ENCODE measurements around the gene DPYSL5. TPM values are rescaled to one million over a fixed set of nuclear protein-coding genes. Genes with fewer than 3 reads are reported as not detected.

The DPYSL5 gene
- total and polyA plus RNA-seq, 5 donors from 2014 or later: not detected

DNA sequence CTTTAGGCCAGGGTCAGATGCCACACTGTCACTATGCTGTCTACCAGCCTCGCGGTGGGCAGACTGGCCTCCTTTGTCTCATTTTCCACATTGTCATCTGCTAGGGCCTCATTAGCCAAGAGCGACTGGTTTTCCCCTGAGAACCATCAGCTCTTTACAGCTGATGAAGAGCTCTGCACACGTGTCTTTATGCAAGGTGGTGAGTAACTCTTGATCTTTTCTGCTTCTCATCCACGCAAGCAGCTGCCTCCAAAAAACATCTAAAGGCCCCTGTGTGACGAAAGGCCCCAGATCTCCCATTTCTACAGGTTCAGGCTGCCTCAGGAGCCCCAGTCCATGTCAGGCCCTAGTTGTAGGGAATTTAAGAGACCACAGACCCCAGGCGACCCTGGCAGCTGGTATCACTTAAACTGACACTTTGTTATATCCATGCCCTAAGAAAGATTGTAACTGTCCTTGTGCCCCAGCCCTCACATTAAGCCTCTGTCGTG is 52.9 kb downstream of the DPYSL5 start:
- ATAC-seq (ENCODE audit: low read depth in 2 of 2) (no peak), DNase-seq (no peak)
- Histone ChIP-seq H3K4me3 (ENCODE audit: low read depth, low read length) (no peak overlapping the region), H3K4me1 (ENCODE audit: control insufficient read depth, insufficient read depth, low read length, poor library complexity, severe bottlenecking) (no peaks in the 10 kb centered on the region), H3K36me3 (ENCODE audit: control insufficient read depth, insufficient read depth, low read length) (no peaks in the 10 kb centered on the region), H3K27me3 (ENCODE audit: control insufficient read depth, insufficient read depth, low read length) (no peaks in the 10 kb centered on the region), H3K27ac (ENCODE audit: insufficient read depth, low read length, poor library complexity, severe bottlenecking) (no peak overlapping the region), H3K9me3 (ENCODE audit: control insufficient read depth in 2 of 2, low read length in 2 of 2) (no peaks in the 10 kb centered on the region)
- Mint-ChIP-seq H3K27me3 (peaks cover 11% of the 10 kb centered on the region), H3K36me3 (no peaks in the 10 kb centered on the region), H3K4me3 (no peak overlapping the region), H3K4me1 (no peaks in the 10 kb centered on the region), H3K9me3 (peaks cover 0 to 3% (median 0%) of the 10 kb centered on the region in 7 donors), H3K27ac (no peak overlapping the region)

DNA sequence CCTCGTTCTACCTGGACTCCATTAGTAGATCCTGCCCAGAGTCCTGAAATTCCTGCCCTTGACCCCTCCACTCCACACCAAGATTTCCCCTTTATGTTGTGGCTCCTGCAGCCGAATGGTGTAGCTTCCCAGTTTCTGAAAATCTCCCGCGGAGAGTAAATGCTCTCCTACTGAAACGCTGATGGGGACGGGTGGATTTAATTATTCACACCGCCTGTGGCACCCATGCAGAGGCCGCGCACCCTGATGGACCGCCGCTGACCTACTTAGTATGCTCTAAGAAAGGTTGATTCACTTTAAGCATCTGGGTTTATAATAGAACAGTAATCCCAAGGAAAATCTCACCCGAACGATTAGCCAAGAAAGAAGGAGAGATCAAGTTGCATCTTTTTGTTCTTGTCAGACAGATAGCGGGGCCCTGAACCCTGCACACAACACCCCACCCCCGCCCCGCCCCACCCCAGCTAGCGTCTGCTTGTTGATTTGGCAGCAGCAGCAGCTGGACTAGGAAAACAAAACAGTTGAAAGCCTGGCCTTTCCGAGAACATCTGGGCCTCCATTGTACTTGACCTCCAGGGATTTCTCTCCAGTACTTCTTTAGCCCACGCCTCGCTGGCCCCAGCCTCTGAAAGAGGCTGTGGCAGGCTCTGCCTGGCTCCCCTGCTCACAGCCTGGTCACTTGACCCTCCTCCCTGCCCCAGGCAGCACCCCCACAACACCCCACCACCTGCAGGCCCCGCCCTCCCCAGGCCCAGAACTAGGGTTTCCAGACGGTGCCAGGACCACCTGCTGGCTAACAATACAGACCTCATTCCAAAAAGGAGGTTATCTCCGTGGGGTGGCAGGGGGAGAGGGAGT is 53.6 kb downstream of the DPYSL5 start:
- Histone ChIP-seq H3K36me3 (ENCODE audit: control insufficient read depth, insufficient read depth, low read length) (no peaks in the 10 kb centered on the region), H3K9me3 (ENCODE audit: control insufficient read depth in 2 of 2, low read length in 2 of 2) (no peaks in the 10 kb centered on the region), H3K4me1 (ENCODE audit: control insufficient read depth, insufficient read depth, low read length, poor library complexity, severe bottlenecking) (no peaks in the 10 kb centered on the region), H3K27me3 (ENCODE audit: control insufficient read depth, insufficient read depth, low read length) (no peaks in the 10 kb centered on the region), H3K4me3 (ENCODE audit: low read depth, low read length) (no peak overlapping the region), H3K27ac (ENCODE audit: insufficient read depth, low read length, poor library complexity, severe bottlenecking) (no peak overlapping the region)
- peaks cover 0 to 3% (median 0%) of the 10 kb centered on the region in 7 donors for H3K9me3 Mint-ChIP-seq
- no peak overlapping the region for H3K27ac Mint-ChIP-seq
- H3K4me1 Mint-ChIP-seq: no peaks in the 10 kb centered on the region
- no peaks in the 10 kb centered on the region for H3K36me3 Mint-ChIP-seq
- H3K27me3 Mint-ChIP-seq: peaks cover 10% of the 10 kb centered on the region
- DNase-seq (no peak), ATAC-seq (ENCODE audit: low read depth in 2 of 2) (no peak)
- no peak overlapping the region for H3K4me3 Mint-ChIP-seq

DNA sequence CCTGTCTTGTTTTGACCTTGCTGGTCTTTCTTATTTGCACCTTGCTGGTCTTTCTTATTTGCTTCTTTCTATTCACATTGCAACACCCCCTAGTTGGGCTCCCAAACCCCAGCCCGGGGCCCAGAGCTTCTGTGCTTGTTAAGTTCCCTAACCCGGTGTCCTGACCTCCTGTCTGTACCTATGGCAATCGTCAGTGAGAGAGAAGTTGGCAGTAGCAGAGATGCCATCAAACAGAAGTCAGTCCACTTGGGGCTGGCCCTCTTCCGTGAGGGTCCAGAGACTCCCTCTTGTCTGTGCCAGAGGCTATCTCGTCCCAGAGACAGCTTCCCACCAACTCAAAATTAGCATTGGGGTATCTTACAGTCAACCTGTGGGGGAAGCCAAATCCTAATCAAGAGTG is 55.7 kb downstream of the DPYSL5 start:
- H3K4me3 Mint-ChIP-seq: no peak overlapping the region
- Histone ChIP-seq H3K36me3 (ENCODE audit: control insufficient read depth, insufficient read depth, low read length) (no peaks in the 10 kb centered on the region), H3K4me1 (ENCODE audit: control insufficient read depth, insufficient read depth, low read length, poor library complexity, severe bottlenecking) (no peaks in the 10 kb centered on the region), H3K27me3 (ENCODE audit: control insufficient read depth, insufficient read depth, low read length) (no peaks in the 10 kb centered on the region), H3K9me3 (ENCODE audit: control insufficient read depth in 2 of 2, low read length in 2 of 2) (no peaks in the 10 kb centered on the region), H3K27ac (ENCODE audit: insufficient read depth, low read length, poor library complexity, severe bottlenecking) (no peak overlapping the region), H3K4me3 (ENCODE audit: low read depth, low read length) (no peak overlapping the region)
- H3K27ac Mint-ChIP-seq: no peak overlapping the region
- H3K4me1 Mint-ChIP-seq: no peaks in the 10 kb centered on the region
- ATAC-seq (ENCODE audit: low read depth in 2 of 2): no peak
- H3K36me3 Mint-ChIP-seq: no peaks in the 10 kb centered on the region
- H3K9me3 Mint-ChIP-seq: no peaks in the 10 kb centered on the region
- DNase-seq: no peak
- H3K27me3 Mint-ChIP-seq: peaks cover 6% of the 10 kb centered on the region

DNA sequence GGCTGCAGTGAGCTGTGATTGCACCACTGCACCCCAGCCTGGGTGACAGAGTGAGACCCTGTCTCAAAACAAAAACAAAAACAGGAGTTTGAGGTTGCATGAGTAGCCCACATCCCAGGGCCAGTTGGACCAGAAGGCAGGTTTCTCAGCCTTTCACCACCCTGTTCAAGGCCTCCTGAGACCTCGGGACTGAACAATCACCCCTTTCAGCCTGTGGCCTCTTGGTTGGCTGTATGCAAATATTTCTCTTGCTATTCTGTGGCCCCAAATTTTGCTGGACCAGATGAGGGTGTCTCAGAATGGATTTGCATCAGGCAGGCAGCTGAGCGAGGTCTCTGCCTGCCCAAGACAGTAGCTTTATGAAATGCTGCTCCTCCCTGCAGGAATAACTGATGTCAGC is 56.9 kb downstream of the DPYSL5 start:
- H3K9me3 Mint-ChIP-seq: peaks cover 0 to 2% (median 0%) of the 10 kb centered on the region in 7 donors
- Histone ChIP-seq H3K4me3 (ENCODE audit: low read depth, low read length) (no peak overlapping the region), H3K36me3 (ENCODE audit: control insufficient read depth, insufficient read depth, low read length) (no peaks in the 10 kb centered on the region), H3K27ac (ENCODE audit: insufficient read depth, low read length, poor library complexity, severe bottlenecking) (no peak overlapping the region), H3K4me1 (ENCODE audit: control insufficient read depth, insufficient read depth, low read length, poor library complexity, severe bottlenecking) (no peaks in the 10 kb centered on the region), H3K9me3 (ENCODE audit: control insufficient read depth in 2 of 2, low read length in 2 of 2) (no peaks in the 10 kb centered on the region), H3K27me3 (ENCODE audit: control insufficient read depth, insufficient read depth, low read length) (no peaks in the 10 kb centered on the region)
- no peaks in the 10 kb centered on the region for H3K4me1 Mint-ChIP-seq
- no peaks in the 10 kb centered on the region for H3K36me3 Mint-ChIP-seq
- ATAC-seq (ENCODE audit: low read depth in 2 of 2) (no peak), DNase-seq (no peak)
- H3K27me3 Mint-ChIP-seq: peaks cover 12% of the 10 kb centered on the region
- no peak overlapping the region for H3K27ac Mint-ChIP-seq
- no peak overlapping the region for H3K4me3 Mint-ChIP-seq

DNA sequence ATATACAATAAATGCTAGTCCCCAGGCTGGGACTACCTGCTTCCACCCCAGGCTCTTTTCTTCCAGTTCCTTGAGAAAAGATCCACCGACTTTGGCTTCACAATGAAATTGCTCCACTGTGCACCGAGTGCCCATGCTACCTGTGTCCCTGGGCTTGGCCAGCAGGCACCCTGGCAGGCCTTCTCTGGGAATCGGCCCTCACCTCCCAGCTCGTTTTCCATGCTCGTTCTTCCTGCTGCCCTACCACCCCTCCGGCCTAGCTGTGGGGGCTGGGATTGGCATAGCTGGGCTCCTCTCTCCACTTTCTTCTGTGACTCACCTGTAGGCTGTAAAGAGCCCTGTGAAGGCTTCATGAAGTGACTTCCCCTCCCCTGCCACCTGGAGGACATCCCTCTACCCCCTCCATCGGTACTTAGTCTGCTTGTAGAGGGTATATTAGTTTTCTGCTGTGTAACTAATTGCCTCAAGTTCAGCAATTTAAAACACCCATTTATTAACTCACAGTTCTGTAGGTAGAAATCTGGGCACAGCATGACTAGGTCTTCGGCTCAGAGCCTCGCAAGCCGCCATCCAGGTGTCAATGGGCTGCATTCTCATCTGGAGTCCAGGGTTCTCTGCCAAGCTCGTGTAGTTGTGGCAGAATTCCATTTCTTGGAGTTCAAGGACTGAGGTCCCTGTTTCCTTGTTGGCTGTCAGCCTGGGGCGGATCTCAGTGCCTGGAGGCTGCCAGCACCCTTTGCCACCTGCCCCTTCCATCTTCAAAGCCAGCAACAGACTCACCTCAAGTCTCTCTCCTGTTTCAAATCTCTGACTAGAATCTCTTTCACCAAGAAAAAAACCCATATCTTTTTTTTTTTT is 57.6 kb downstream of the DPYSL5 start:
- no peaks in the 10 kb centered on the region for H3K36me3 ChIP-seq (ENCODE audit: control insufficient read depth, insufficient read depth, low read length)
- Mint-ChIP-seq H3K27me3 (peaks cover 12% of the 10 kb centered on the region), H3K9me3 (peaks cover 0 to 2% (median 0%) of the 10 kb centered on the region in 7 donors), H3K4me1 (no peaks in the 10 kb centered on the region), H3K4me3 (no peak overlapping the region), H3K36me3 (no peaks in the 10 kb centered on the region), H3K27ac (no peak overlapping the region)
- H3K9me3 ChIP-seq (ENCODE audit: control insufficient read depth in 2 of 2, low read length in 2 of 2): no peaks in the 10 kb centered on the region
- H3K4me3 ChIP-seq (ENCODE audit: low read depth, low read length): no peak overlapping the region
- ATAC-seq (ENCODE audit: low read depth in 2 of 2) (no peak), DNase-seq (no peak)
- peaks cover 2% of the 10 kb centered on the region for H3K27me3 ChIP-seq (ENCODE audit: control insufficient read depth, insufficient read depth, low read length)
- H3K27ac ChIP-seq (ENCODE audit: insufficient read depth, low read length, poor library complexity, severe bottlenecking): no peak overlapping the region
- H3K4me1 ChIP-seq (ENCODE audit: control insufficient read depth, insufficient read depth, low read length, poor library complexity, severe bottlenecking): no peaks in the 10 kb centered on the region

DNA sequence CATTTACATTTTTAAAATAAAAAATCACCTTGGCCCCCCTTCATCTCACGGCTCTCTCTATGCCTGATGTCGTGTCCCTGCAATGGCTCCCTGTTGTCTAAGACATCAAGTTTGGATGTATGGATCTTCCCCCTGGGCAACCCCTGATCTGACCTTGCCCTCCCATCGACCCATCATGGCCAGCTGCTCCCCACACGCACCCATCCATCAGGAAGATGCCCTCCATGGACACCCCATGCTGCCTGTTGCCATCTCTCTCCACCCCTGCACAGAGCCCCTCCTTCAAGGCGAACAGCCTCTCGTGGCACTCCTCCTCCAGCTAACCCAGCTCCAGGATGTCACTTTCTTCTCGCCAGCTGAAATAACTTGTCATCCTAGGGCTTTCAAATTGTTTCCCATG is 59.5 kb downstream of the DPYSL5 start:
- Histone ChIP-seq H3K36me3 (ENCODE audit: control insufficient read depth, insufficient read depth, low read length) (no peaks in the 10 kb centered on the region), H3K27me3 (ENCODE audit: control insufficient read depth, insufficient read depth, low read length) (peaks cover 3% of the 10 kb centered on the region), H3K27ac (ENCODE audit: insufficient read depth, low read length, poor library complexity, severe bottlenecking) (no peak overlapping the region), H3K4me1 (ENCODE audit: control insufficient read depth, insufficient read depth, low read length, poor library complexity, severe bottlenecking) (no peaks in the 10 kb centered on the region), H3K9me3 (ENCODE audit: control insufficient read depth in 2 of 2, low read length in 2 of 2) (no peaks in the 10 kb centered on the region), H3K4me3 (ENCODE audit: low read depth, low read length) (no peak overlapping the region)
- no peaks in the 10 kb centered on the region for H3K36me3 Mint-ChIP-seq
- peaks cover 29% of the 10 kb centered on the region for H3K27me3 Mint-ChIP-seq
- H3K9me3 Mint-ChIP-seq: peaks cover 0 to 2% (median 0%) of the 10 kb centered on the region in 7 donors
- H3K27ac Mint-ChIP-seq: no peak overlapping the region
- no peak for DNase-seq
- ATAC-seq (ENCODE audit: low read depth in 2 of 2): no peak
- no peaks in the 10 kb centered on the region for H3K4me1 Mint-ChIP-seq
- H3K4me3 Mint-ChIP-seq: no peak overlapping the region

DNA sequence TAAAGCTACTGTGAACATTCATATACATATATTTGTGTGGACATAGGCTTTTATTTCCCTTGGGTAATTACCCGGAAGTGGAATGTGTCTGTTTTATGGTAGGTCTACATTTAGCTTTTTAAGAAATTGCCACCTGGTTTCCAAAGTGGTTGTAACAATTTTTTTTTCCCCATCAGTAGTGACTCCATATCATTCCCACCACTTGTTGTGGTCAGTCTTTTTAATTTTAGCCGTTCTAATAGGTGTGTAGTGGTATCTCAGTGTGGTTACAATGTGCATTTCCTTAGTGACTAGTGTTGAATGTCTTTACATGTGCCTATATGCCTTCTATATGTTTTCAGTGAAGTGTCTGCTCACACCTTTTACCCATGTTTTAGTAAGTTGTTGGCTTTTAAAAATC is 62.2 kb downstream of the DPYSL5 start:
- no peak overlapping the region for H3K27ac Mint-ChIP-seq
- Histone ChIP-seq H3K27me3 (ENCODE audit: control insufficient read depth, insufficient read depth, low read length) (peaks cover 5% of the 10 kb centered on the region), H3K9me3 (ENCODE audit: control insufficient read depth in 2 of 2, low read length in 2 of 2) (no peaks in the 10 kb centered on the region), H3K4me3 (ENCODE audit: low read depth, low read length) (no peak overlapping the region), H3K4me1 (ENCODE audit: control insufficient read depth, insufficient read depth, low read length, poor library complexity, severe bottlenecking) (no peaks in the 10 kb centered on the region), H3K27ac (ENCODE audit: insufficient read depth, low read length, poor library complexity, severe bottlenecking) (no peak overlapping the region), H3K36me3 (ENCODE audit: control insufficient read depth, insufficient read depth, low read length) (no peaks in the 10 kb centered on the region)
- no peak overlapping the region for H3K4me3 Mint-ChIP-seq
- ATAC-seq (ENCODE audit: low read depth in 2 of 2) (no peak), DNase-seq (no peak)
- no peaks in the 10 kb centered on the region for H3K36me3 Mint-ChIP-seq
- H3K9me3 Mint-ChIP-seq: peaks cover 0 to 2% (median 0%) of the 10 kb centered on the region in 7 donors
- H3K27me3 Mint-ChIP-seq: peaks cover 36% of the 10 kb centered on the region
- no peaks in the 10 kb centered on the region for H3K4me1 Mint-ChIP-seq

Data from CD4-positive, CD25-positive, alpha-beta regulatory T cell (primary cell).